ENCODE results near the gene TCAIM. TPM values are rescaled to one million over a fixed set of nuclear protein-coding genes. Genes with fewer than 3 reads are reported as not detected.

The TCAIM gene
- polyA plus RNA-seq, 1 of the 3 experiments (the other 2 are of a cell fraction) = 8.4 TPM

- Histone ChIP-seq H3K79me2 (ENCODE audit: insufficient read depth) (no peaks in the 10 kb centered on the region), H3K4me1 (ENCODE audit: control insufficient read depth in 1 of 2, insufficient read depth in 2 of 2, low read depth in 1 of 2, low read length in 1 of 2) (peaks cover 0 to 8% of the 10 kb centered on the region in 2 experiments; a peak in 1 of 4 replicates), H3F3A (replicated peaks; ENCODE audit: insufficient read depth) (no peaks in the 10 kb centered on the region), H3K27me3 (ENCODE audit: insufficient read depth) (no peaks in the 10 kb centered on the region), H3K9me2 (no peaks in the 10 kb centered on the region), H3K4me2 (no peak overlapping the region), H3K9ac (no peak overlapping the region), H3K27ac (ENCODE audit: low read depth in 2 of 2, low read length in 1 of 2) (no peak overlapping the region), H3K9me3 (no peaks in the 10 kb centered on the region), H4K20me1 (ENCODE audit: insufficient read depth) (no peaks in the 10 kb centered on the region), H3K36me3 (replicated peaks in 1 of 2; ENCODE audit: control insufficient read depth in 1 of 2, insufficient read depth in 2 of 2, low read length in 1 of 2) (no peaks in the 10 kb centered on the region), H2AFZ (ENCODE audit: low read depth) (no peak overlapping the region), H3K4me3 (ENCODE audit: low read depth in 2 of 2, low read length in 1 of 2) (no peak overlapping the region)
- WGBS (ENCODE audit: low lambda C conversion rate) = 59% methylated on average over 3 of the region's 3 CpGs
- no peak for TF ChIP-seq GATA2 (CRISPR knock-in tag; IDR thresholded peaks at IDR 0.05)
- no peak for DNase-seq
- ChIA-PET CTCF (no interaction called here), POLR2A (interaction anchor here (0.6 kb wide), 1 partner anchor 11 kb away, joined by 4 read pairs; no protein-coding TSS in a partner anchor)
Observed at GRCh38 chr3:44427683-44428082, 89.1 kb downstream of the TCAIM start.

- CTCF ChIA-PET = interaction anchor here (1.2 kb wide), 1 partner anchor 10 kb away, joined by 3 read pairs; no protein-coding TSS in a partner anchor
- no peak overlapping the region for H3K27ac ChIP-seq (ENCODE audit: low read depth in 2 of 2, low read length in 1 of 2)
- no peak overlapping the region for H3K4me3 ChIP-seq (ENCODE audit: low read depth in 2 of 2, low read length in 1 of 2)
- no peak for DNase-seq
- POLR2A ChIA-PET = no interaction called here
- no peaks in the 10 kb centered on the region for H3K9me2 ChIP-seq
- H3K27me3 ChIP-seq (ENCODE audit: insufficient read depth) = no peaks in the 10 kb centered on the region
- no peaks in the 10 kb centered on the region for H3K79me2 ChIP-seq (ENCODE audit: insufficient read depth)
- TF ChIP-seq GABPA (IDR thresholded peaks at IDR 0.05; ENCODE audit: low read depth) = no peak
- H3K9me3 ChIP-seq = no peaks in the 10 kb centered on the region
- no peaks in the 10 kb centered on the region for H3F3A ChIP-seq (replicated peaks; ENCODE audit: insufficient read depth)
- no peak overlapping the region for H3K4me2 ChIP-seq
- H3K36me3 ChIP-seq (replicated peaks in 1 of 2; ENCODE audit: control insufficient read depth in 1 of 2, insufficient read depth in 2 of 2, low read length in 1 of 2) = no peaks in the 10 kb centered on the region
- H3K4me1 ChIP-seq (ENCODE audit: control insufficient read depth in 1 of 2, insufficient read depth in 2 of 2, low read depth in 1 of 2, low read length in 1 of 2) = peaks cover 0 to 8% of the 10 kb centered on the region in 2 experiments; a peak in 1 of 4 replicates
- H3K9ac ChIP-seq = no peak overlapping the region
- no peaks in the 10 kb centered on the region for H4K20me1 ChIP-seq (ENCODE audit: insufficient read depth)
- H2AFZ ChIP-seq (ENCODE audit: low read depth) = no peak overlapping the region
- WGBS (ENCODE audit: low lambda C conversion rate) = 65% methylated on average over 3 of the region's 7 CpGs
Observed at GRCh38 chr3:44428910-44429309, 90.3 kb downstream of the TCAIM start.

GRCh38 chr3:44429459-44429858 lies 90.9 kb downstream of the TCAIM start:
- no peaks in the 10 kb centered on the region for H3K79me2 ChIP-seq (ENCODE audit: insufficient read depth)
- no peaks in the 10 kb centered on the region for H3K27me3 ChIP-seq (ENCODE audit: insufficient read depth)
- ChIA-PET POLR2A (no interaction called here), CTCF (interaction anchor here (1.1 to 1.2 kb wide), 2 partner anchors 11 to 90 kb away, joined by 3 read pairs; no protein-coding TSS in a partner anchor)
- H3K36me3 ChIP-seq (replicated peaks in 1 of 2; ENCODE audit: control insufficient read depth in 1 of 2, insufficient read depth in 2 of 2, low read length in 1 of 2) = no peaks in the 10 kb centered on the region
- H3K9me3 ChIP-seq = no peaks in the 10 kb centered on the region
- WGBS (ENCODE audit: low lambda C conversion rate) = 81% methylated on average over 6 of the region's 6 CpGs
- TF ChIP-seq TAF1 (IDR thresholded peaks at IDR 0.05; ENCODE audit: borderline replicate concordance, low read depth, low read length) = no peak
- peak; percentile 27; the same call in 1 of the 2 replicates for TF ChIP-seq GATA2 (CRISPR knock-in tag; IDR thresholded peaks at IDR 0.05)
- H3K4me2 ChIP-seq = no peak overlapping the region
- no peaks in the 10 kb centered on the region for H4K20me1 ChIP-seq (ENCODE audit: insufficient read depth)
- H3K9me2 ChIP-seq = no peaks in the 10 kb centered on the region
- H2AFZ ChIP-seq (ENCODE audit: low read depth) = no peak overlapping the region
- no peak for DNase-seq
- no peak overlapping the region for H3K27ac ChIP-seq (ENCODE audit: low read depth in 2 of 2, low read length in 1 of 2)
- no peak overlapping the region for H3K9ac ChIP-seq
- no peaks in the 10 kb centered on the region for H3F3A ChIP-seq (replicated peaks; ENCODE audit: insufficient read depth)
- H3K4me1 ChIP-seq (ENCODE audit: control insufficient read depth in 1 of 2, insufficient read depth in 2 of 2, low read depth in 1 of 2, low read length in 1 of 2) = peaks cover 0 to 8% of the 10 kb centered on the region in 2 experiments; a peak in 1 of 4 replicates
- no peak overlapping the region for H3K4me3 ChIP-seq (ENCODE audit: low read depth in 2 of 2, low read length in 1 of 2)

GRCh38 chr3:44430466-44430865 lies 91.9 kb downstream of the TCAIM start:
- Histone ChIP-seq H3K27ac (ENCODE audit: low read depth in 2 of 2, low read length in 1 of 2) (no peak overlapping the region), H3K9me2 (no peaks in the 10 kb centered on the region), H3K9ac (no peak overlapping the region), H3K4me3 (ENCODE audit: low read depth in 2 of 2, low read length in 1 of 2) (no peak overlapping the region), H3K27me3 (ENCODE audit: insufficient read depth) (no peaks in the 10 kb centered on the region), H3K9me3 (no peaks in the 10 kb centered on the region), H2AFZ (ENCODE audit: low read depth) (no peak overlapping the region), H3K4me1 (ENCODE audit: control insufficient read depth in 1 of 2, insufficient read depth in 2 of 2, low read depth in 1 of 2, low read length in 1 of 2) (peaks cover 0 to 17% of the 10 kb centered on the region in 2 experiments; a peak in 1 of 4 replicates), H4K20me1 (ENCODE audit: insufficient read depth) (no peaks in the 10 kb centered on the region), H3K79me2 (ENCODE audit: insufficient read depth) (no peaks in the 10 kb centered on the region), H3K4me2 (no peak overlapping the region), H3K36me3 (replicated peaks in 1 of 2; ENCODE audit: control insufficient read depth in 1 of 2, insufficient read depth in 2 of 2, low read length in 1 of 2) (no peaks in the 10 kb centered on the region), H3F3A (replicated peaks; ENCODE audit: insufficient read depth) (no peaks in the 10 kb centered on the region)
- ChIA-PET CTCF (interaction anchor here (1.0 to 1.1 kb wide), 2 partner anchors 91 to 168 kb away, joined by 3 to 4 read pairs; no protein-coding TSS in a partner anchor), POLR2A (interaction anchor here (0.7 kb wide), 1 partner anchor 9 kb away, joined by 3 read pairs; no protein-coding TSS in a partner anchor)
- no peak for TF ChIP-seq FOSL2 (IDR thresholded peaks at IDR 0.05; ENCODE audit: borderline replicate concordance, low read depth)
- TF ChIP-seq RFX5 (IDR thresholded peaks at IDR 0.05; ENCODE audit: low read length) = no peak
- no peak for TF ChIP-seq YY1 (IDR thresholded peaks at IDR 0.05; ENCODE audit: low read depth)
- no peak for TF ChIP-seq EZH2phosphoT487 (IDR thresholded peaks at IDR 0.05; ENCODE audit: borderline replicate concordance, low read depth)
- no peak for TF ChIP-seq FOXJ3 (CRISPR knock-in tag; IDR thresholded peaks at IDR 0.05)
- TF ChIP-seq CTCF (IDR thresholded peaks at IDR 0.05) = no peak
- TF ChIP-seq USF1 (IDR thresholded peaks at IDR 0.05; ENCODE audit: borderline replicate concordance, low read depth) = no peak
- no peak for TF ChIP-seq GABPA (IDR thresholded peaks at IDR 0.05; ENCODE audit: low read depth)
- TF ChIP-seq ELF1 (IDR thresholded peaks at IDR 0.05) = no peak
- TF ChIP-seq FOXM1 (IDR thresholded peaks at IDR 0.05; ENCODE audit: low read depth) = no peak
- no peak for TF ChIP-seq RXRA (IDR thresholded peaks at IDR 0.05; ENCODE audit: borderline replicate concordance, low read depth)
- no peak for TF ChIP-seq RCOR1 (IDR thresholded peaks at IDR 0.05; ENCODE audit: low read length)
- TF ChIP-seq TEAD4 (IDR thresholded peaks at IDR 0.05; ENCODE audit: borderline replicate concordance, insufficient read depth) = no peak
- DNase-seq = no peak
- 58% methylated on average over 4 of the region's 4 CpGs for WGBS (ENCODE audit: low lambda C conversion rate)

All from SK-N-SH (cell line).